BE2C (cell line): ENCODE data around the gene ABLIM1. TPM values are rescaled to one million over a fixed set of nuclear protein-coding genes. Genes with fewer than 3 reads are reported as not detected.
A peak's percentile ranks its signal among the peaks of the same experiment; 100 is the strongest.

Experiments used
- DNase-seq: peaks from one replicate; pipeline ENCODE4 v3.0.0-alpha.2; 2020
- H3K27me3 ChIP-seq: fragments of 250-450 bp; sonication (Bioruptor Pico); 2 replicates; pipeline ENCODE4 v1.5.1; 2020; ENCODE audit warnings: mild to moderate bottlenecking
- H3K36me3 ChIP-seq: fragments of 250-450 bp; sonication (Bioruptor Pico); 2 replicates; pipeline ENCODE4 v1.5.1; 2020; ENCODE audit warnings: mild to moderate bottlenecking
- H3K4me1 ChIP-seq: fragments of 250-450 bp; sonication (Bioruptor Pico); 2 replicates; pipeline ENCODE4 v1.5.1; 2020
- H3K4me3 ChIP-seq: 2 replicates; pipeline ENCODE4 v1.5.1; 2011; ENCODE audit warnings: low read depth, low read length
- H3K9me3 ChIP-seq: fragments of 250-450 bp; sonication (Bioruptor Pico); 2 replicates; pipeline ENCODE4 v1.5.1; 2020
- polyA plus RNA-seq: library from polyadenylated mRNA; unstranded; fragments of >200 nt; gene quantifications from one replicate; pipeline ENCODE4 v1.2.1, GENCODE V29; 2012; ENCODE audit warnings: low read depth, missing spikeins; ENCODE audit not compliant: insufficient read length, insufficient read depth
- TF ChIP-seq, protein P1 (sequence below): IDR thresholded peaks from 2 replicates; pipeline ENCODE4 v1.5.1; 2012; ENCODE audit warnings: mild to moderate bottlenecking, low read depth, low read length

Gene ABLIM1
- polyA plus RNA-seq, result 44.0 TPM

DNA sequence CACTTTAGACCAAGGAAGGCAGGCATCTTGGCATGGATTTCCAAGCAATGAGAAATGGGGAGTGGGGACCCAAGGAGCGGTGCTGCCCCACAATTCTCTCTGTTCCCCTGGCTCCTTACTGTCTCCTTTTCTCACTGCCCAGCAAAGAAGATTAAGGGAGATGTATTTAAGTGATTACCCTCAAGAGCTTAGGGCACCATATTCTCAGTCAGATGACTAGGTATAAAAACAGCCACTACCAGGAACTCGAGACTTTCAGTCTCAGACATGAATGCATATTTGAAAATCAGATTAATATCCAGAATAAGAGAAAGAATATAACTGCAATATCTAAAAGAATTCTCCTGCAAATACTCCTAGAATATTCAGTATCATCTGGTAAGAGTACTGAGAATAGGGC, at the start of gene ABLIM1:
TSS of gene ABLIM1 (minus strand) at position 101 of the 400 bp plus-strand sequence. CDS start at position 26, 75 bp downstream.
- H3K4me1 ChIP-seq, result peaks cover 10% of the 10 kb centered on the region
- no peak within 1 kb of the TSS for H3K4me3 ChIP-seq
- TF ChIP-seq, protein P1, sequence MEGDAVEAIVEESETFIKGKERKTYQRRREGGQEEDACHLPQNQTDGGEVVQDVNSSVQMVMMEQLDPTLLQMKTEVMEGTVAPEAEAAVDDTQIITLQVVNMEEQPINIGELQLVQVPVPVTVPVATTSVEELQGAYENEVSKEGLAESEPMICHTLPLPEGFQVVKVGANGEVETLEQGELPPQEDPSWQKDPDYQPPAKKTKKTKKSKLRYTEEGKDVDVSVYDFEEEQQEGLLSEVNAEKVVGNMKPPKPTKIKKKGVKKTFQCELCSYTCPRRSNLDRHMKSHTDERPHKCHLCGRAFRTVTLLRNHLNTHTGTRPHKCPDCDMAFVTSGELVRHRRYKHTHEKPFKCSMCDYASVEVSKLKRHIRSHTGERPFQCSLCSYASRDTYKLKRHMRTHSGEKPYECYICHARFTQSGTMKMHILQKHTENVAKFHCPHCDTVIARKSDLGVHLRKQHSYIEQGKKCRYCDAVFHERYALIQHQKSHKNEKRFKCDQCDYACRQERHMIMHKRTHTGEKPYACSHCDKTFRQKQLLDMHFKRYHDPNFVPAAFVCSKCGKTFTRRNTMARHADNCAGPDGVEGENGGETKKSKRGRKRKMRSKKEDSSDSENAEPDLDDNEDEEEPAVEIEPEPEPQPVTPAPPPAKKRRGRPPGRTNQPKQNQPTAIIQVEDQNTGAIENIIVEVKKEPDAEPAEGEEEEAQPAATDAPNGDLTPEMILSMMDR, result no peak
- H3K36me3 ChIP-seq, result no peaks in the 10 kb centered on the region
- no peaks in the 10 kb centered on the region for H3K27me3 ChIP-seq
- no peaks in the 10 kb centered on the region for H3K9me3 ChIP-seq
- DNase-seq, result no peak

DNA sequence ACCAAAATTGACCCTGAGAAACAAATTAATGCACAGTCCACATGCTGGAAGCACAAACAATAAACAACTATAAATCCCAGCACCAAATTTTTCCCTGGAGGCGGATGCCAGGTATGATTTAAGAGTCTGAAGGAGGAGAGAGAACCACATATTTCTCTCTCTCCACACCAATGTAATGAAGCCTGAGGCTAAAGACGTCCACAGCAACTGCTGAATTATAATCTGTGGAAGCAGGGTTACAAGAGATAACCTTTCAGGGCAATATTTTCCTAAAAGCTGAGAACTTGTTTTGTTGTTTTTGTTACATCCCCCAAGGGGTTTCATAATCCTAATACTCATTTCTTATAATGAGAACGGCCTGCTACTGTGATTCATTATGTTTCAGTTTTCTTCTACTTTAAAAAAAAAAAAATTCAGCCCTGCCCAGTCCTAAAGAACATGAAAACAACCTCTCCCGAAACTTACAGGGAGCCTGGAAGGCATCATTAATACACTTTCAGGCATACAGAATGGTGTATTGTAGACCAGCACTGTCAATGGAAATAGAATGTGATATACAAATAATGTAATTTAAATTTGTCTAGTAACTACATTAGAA, 48.5 kb upstream of the ABLIM1 start:
- Histone ChIP-seq H3K4me3 (no peak overlapping the region), H3K4me1 (peaks cover 10% of the 10 kb centered on the region; the same call in 1 of the 2 replicates), H3K27me3 (no peaks in the 10 kb centered on the region), H3K9me3 (no peaks in the 10 kb centered on the region), H3K36me3 (no peaks in the 10 kb centered on the region)
- DNase-seq, result no peak
- TF ChIP-seq, protein P1, result no peak

DNA sequence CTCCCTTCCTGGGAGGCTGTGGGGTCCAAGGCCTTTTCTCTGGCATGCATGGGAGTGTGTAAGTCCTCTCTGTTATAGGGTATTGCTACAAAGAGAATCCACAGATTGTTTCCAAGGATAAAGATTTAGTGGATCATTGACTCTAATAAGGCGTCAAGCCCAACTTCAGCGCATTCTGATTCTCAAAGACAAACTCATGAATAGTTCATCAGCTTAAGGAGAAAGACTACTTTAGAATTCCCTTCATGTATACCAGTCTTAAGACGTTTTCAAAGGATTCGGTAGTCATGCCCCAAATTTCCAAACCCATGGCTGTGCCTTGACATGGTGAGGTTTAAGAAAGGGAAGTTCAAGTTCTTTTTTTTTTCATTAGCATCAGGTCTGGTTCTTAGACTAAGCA, 46.6 kb upstream of the ABLIM1 start:
- DNase-seq, result no peak
- H3K27me3 ChIP-seq, result no peaks in the 10 kb centered on the region
- no peak overlapping the region for H3K4me3 ChIP-seq

GRCh38 chr10:114703377-114704107, 45.5 kb upstream of the ABLIM1 start:
- no peaks in the 10 kb centered on the region for H3K27me3 ChIP-seq
- peak; percentile 35 for DNase-seq
- H3K4me3 ChIP-seq, result no peak overlapping the region
- no peaks in the 10 kb centered on the region for H3K4me1 ChIP-seq
- TF ChIP-seq, protein P1, result peak; percentile 85
- no peaks in the 10 kb centered on the region for H3K9me3 ChIP-seq
- no peaks in the 10 kb centered on the region for H3K36me3 ChIP-seq

More for the DNA sequence above, 46.6 kb upstream of the ABLIM1 start:
- no peaks in the 10 kb centered on the region for H3K9me3 ChIP-seq
- H3K4me1 ChIP-seq, result no peaks in the 10 kb centered on the region; the same call in 1 of the 2 replicates
- no peaks in the 10 kb centered on the region for H3K36me3 ChIP-seq
- TF ChIP-seq, protein P1, result no peak

DNA sequence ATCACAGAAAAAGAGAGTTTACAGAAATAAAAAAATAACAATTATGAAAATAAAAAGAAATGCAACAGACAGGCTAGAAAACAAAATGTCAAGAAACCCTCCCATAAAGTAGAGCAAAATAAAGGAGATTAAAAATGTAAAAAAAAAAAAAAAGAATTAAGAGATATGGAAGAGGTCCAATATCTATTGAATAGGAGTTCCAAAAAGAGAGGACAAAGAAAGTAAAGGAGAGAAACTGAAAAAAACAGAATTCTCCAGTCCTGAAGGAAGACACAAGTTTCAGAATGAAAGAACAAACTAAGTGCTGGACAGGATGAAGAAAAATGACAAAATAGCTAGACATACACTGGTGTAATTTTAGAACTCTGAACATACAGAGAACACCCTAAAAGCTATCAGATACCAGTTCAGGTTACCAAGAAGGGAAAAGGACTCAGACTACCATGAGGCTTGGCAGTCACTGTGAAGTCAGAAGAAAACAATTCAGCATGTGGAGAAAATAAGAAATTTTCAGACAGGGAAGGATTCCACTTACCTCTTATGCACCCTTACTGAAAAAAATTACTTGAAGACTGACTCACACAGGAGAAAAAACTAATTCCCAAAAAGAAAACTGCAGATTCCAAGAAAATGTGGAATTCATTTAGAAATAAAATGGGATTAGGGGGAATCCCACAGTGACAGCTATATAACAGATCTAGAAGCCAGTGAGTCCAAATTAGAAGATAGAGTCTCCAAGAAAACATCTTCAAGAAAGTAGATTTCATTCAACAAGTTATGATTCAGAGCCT, 40.4 kb upstream of the ABLIM1 start:
- H3K4me1 ChIP-seq, result peaks cover 18% of the 10 kb centered on the region
- H3K4me3 ChIP-seq, result no peak overlapping the region
- TF ChIP-seq, protein P1, result no peak
- no peaks in the 10 kb centered on the region for H3K36me3 ChIP-seq
- no peaks in the 10 kb centered on the region for H3K27me3 ChIP-seq
- H3K9me3 ChIP-seq, result no peaks in the 10 kb centered on the region; the same call in 1 of the 2 replicates
- no peak for DNase-seq
